Testis (tissue), 2 donors: ENCODE results near the gene ALOX15B.
"Not testable (repeated sequence)": the region's sequence is repeated elsewhere in the genome, so short reads cannot be mapped to it uniquely, and the experiment has no call there.

Experiments
- CTCF ChIP-seq, 3 experiments: fragments of 450-650 bp in 2 of 3; fragments of 200-600 bp in 1 of 3; sonication (generic) in 1 of 3; IDR thresholded peaks; one replicate each; pipeline ENCODE4 v1.5.1; 2016 to 2019; ENCODE audit warnings: antibody characterized with exemption in 3 of 3, mild to moderate bottlenecking in 2 of 3, moderate library complexity in 1 of 3
- POLR2A ChIP-seq: fragments of 450-650 bp; IDR thresholded peaks from one replicate; pipeline ENCODE4 v1.6.1; 2017; ENCODE audit warnings: antibody characterized with exemption, mild to moderate bottlenecking, moderate library complexity

- not testable (repeated sequence) for TF ChIP-seq CTCF (IDR thresholded peaks at IDR 0.05); POLR2A
Measured at GRCh38 chr17:8061851-8062250, 23.0 kb downstream of the ALOX15B start.
